H1 (cell line): ENCODE data around the gene FGF12.

ENCODE experiments used
- ASH2L ChIP-seq: fragments of 200-600, 300-600 bp; sonication (generic); IDR thresholded peaks from one replicate; pipeline ENCODE4 v1.7.1; 2017; ENCODE audit warnings: low read length
- ATF2 ChIP-seq: IDR thresholded peaks from 2 replicates; pipeline ENCODE4 v1.6.1; 2012; ENCODE audit warnings: low read length, inconsistent platforms
- CTBP2 ChIP-seq: IDR thresholded peaks from 2 replicates; pipeline ENCODE4 v1.7.0; 2011; ENCODE audit warnings: borderline replicate concordance, mild to moderate bottlenecking, moderate library complexity, mixed read lengths, low read length; ENCODE audit not compliant: insufficient read depth, insufficient read length
- GABPA ChIP-seq: IDR thresholded peaks from 2 replicates; pipeline ENCODE4 v1.6.1; 2011; ENCODE audit warnings: mild to moderate bottlenecking, low read length, moderate library complexity, borderline replicate concordance; ENCODE audit not compliant: insufficient read depth
- GTF2F1 ChIP-seq: IDR thresholded peaks from 2 replicates; pipeline ENCODE4 v1.6.1; 2012; ENCODE audit warnings: low read depth, low read length, improper control_type of control experiment, borderline replicate concordance
- KDM1A ChIP-seq: fragments of 200-600, 300-600 bp; sonication (generic); IDR thresholded peaks from 2 replicates; pipeline ENCODE4 v1.7.1; 2016; ENCODE audit warnings: mild to moderate bottlenecking, low read length, borderline replicate concordance
- MAFK ChIP-seq: IDR thresholded peaks from 2 replicates; pipeline ENCODE4 v1.6.1; 2012; ENCODE audit warnings: low read depth, mild to moderate bottlenecking, improper control_type of control experiment, low read length
- POLR2A ChIP-seq, 2 experiments: IDR thresholded peaks; 1 replicate in 1 of 2; 2 replicates in 1 of 2; pipeline ENCODE4 v1.6.1; 2011; ENCODE audit warnings: low read depth in 2 of 2, low read length in 2 of 2, mild to moderate bottlenecking in 2 of 2; ENCODE audit errors: control extremely low read depth in 1 of 2
- SIX5 ChIP-seq: IDR thresholded peaks from 2 replicates; pipeline ENCODE4 v1.6.1; 2011; ENCODE audit warnings: mild to moderate bottlenecking, low read depth, low read length
- TEAD4 ChIP-seq: IDR thresholded peaks from 2 replicates; pipeline ENCODE4 v1.6.1; 2012; ENCODE audit warnings: low read depth, low read length, inconsistent platforms, mixed read lengths
- ZNF274 ChIP-seq: IDR thresholded peaks from 2 replicates; pipeline ENCODE4 v1.7.0; 2012; ENCODE audit warnings: low read length, borderline replicate concordance; ENCODE audit errors: extremely low read depth
- TF ChIP-seq, protein P1 (sequence below), 3 experiments: IDR thresholded peaks; 1 replicate in 2 of 3; 2 replicates in 1 of 3; pipeline versions ENCODE4 v1.5.1 to v1.6.1; 2011; ENCODE audit warnings: low read length in 3 of 3, mild to moderate bottlenecking in 3 of 3, inconsistent platforms in 2 of 3, low read depth in 1 of 3, moderate library complexity in 1 of 3; ENCODE audit not compliant: insufficient read depth in 1 of 3; ENCODE audit errors: control extremely low read depth in 1 of 3
- TF ChIP-seq, protein P2 (sequence below): IDR thresholded peaks from 2 replicates; pipeline ENCODE4 v1.6.1; 2012; ENCODE audit warnings: inconsistent platforms

- no peak for TF ChIP-seq ZNF274
- no peak for TF ChIP-seq GTF2F1
- TF ChIP-seq SIX5, result no peak
- TF ChIP-seq, protein P1, sequence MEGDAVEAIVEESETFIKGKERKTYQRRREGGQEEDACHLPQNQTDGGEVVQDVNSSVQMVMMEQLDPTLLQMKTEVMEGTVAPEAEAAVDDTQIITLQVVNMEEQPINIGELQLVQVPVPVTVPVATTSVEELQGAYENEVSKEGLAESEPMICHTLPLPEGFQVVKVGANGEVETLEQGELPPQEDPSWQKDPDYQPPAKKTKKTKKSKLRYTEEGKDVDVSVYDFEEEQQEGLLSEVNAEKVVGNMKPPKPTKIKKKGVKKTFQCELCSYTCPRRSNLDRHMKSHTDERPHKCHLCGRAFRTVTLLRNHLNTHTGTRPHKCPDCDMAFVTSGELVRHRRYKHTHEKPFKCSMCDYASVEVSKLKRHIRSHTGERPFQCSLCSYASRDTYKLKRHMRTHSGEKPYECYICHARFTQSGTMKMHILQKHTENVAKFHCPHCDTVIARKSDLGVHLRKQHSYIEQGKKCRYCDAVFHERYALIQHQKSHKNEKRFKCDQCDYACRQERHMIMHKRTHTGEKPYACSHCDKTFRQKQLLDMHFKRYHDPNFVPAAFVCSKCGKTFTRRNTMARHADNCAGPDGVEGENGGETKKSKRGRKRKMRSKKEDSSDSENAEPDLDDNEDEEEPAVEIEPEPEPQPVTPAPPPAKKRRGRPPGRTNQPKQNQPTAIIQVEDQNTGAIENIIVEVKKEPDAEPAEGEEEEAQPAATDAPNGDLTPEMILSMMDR (IDR thresholded peaks at IDR 0.05; ENCODE audit: control extremely low read depth in 1 of 3, insufficient read depth in 1 of 3, low read depth in 1 of 3, low read length in 3 of 3), result 0 out of 4 replicates have a peak, but pooled peaks of 1 of the 3 experiments have one; percentile 3
- no peak for TF ChIP-seq POLR2A (IDR thresholded peaks at IDR 0.05; ENCODE audit: control extremely low read depth in 1 of 2, low read depth in 2 of 2, low read length in 2 of 2)
- TF ChIP-seq CTBP2, result peak; percentile 35
- no peak for TF ChIP-seq KDM1A
- no peak for TF ChIP-seq TEAD4
- TF ChIP-seq MAFK, result no peak
- no peak for TF ChIP-seq ATF2
- TF ChIP-seq GABPA, result no peak
- TF ChIP-seq, protein P2, sequence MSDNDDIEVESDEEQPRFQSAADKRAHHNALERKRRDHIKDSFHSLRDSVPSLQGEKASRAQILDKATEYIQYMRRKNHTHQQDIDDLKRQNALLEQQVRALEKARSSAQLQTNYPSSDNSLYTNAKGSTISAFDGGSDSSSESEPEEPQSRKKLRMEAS, result no peak
- TF ChIP-seq ASH2L, result peak; percentile 46
Measured at GRCh38 chr3:192408007-192408646, 319.2 kb downstream of the FGF12 start.
